ENCODE data around the gene PPP1R13B. TPM values are rescaled to one million over a fixed set of nuclear protein-coding genes. Genes with fewer than 3 reads are reported as not detected.
A peak's percentile ranks its signal among the peaks of the same experiment; 100 is the strongest.
"Not testable (repeated sequence)": the region's sequence is repeated elsewhere in the genome, so short reads cannot be mapped to it uniquely, and the experiment has no call there.

Gene PPP1R13B
- total and polyA plus RNA-seq, 7 donors: 8.6 to 26.9 (median 9.9) TPM

DNA sequence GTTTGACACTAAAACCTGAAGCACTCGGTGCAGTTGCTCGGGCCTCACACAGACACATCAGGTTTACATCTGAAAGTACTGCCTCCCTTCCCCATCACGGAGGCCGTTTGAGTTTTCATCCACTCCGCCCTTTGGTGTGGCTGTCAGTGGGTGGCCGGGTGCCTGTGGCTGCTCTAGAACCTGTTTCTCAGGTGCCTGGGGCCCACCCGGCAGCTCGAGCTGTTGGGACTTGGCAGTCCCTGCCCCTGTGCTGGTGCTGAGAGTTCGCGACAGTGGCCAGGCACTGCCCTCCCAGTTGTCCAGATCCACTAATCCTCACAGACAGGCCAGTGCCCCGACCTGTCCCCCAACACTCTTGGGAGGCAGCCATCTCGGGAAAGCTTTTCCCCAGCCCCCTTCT is 154.5 kb downstream of the PPP1R13B start:
- TF ChIP-seq POLR2AphosphoS5 (IDR thresholded peaks at IDR 0.05) (no peak), POLR2A (IDR thresholded peaks at IDR 0.05) (no peak), EP300 (IDR thresholded peaks at IDR 0.05) (no peak)
- TF ChIP-seq, protein P1, sequence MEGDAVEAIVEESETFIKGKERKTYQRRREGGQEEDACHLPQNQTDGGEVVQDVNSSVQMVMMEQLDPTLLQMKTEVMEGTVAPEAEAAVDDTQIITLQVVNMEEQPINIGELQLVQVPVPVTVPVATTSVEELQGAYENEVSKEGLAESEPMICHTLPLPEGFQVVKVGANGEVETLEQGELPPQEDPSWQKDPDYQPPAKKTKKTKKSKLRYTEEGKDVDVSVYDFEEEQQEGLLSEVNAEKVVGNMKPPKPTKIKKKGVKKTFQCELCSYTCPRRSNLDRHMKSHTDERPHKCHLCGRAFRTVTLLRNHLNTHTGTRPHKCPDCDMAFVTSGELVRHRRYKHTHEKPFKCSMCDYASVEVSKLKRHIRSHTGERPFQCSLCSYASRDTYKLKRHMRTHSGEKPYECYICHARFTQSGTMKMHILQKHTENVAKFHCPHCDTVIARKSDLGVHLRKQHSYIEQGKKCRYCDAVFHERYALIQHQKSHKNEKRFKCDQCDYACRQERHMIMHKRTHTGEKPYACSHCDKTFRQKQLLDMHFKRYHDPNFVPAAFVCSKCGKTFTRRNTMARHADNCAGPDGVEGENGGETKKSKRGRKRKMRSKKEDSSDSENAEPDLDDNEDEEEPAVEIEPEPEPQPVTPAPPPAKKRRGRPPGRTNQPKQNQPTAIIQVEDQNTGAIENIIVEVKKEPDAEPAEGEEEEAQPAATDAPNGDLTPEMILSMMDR (IDR thresholded peaks at IDR 0.05): no peak
- Histone ChIP-seq H3K9me3 (no peaks in the 10 kb centered on the region), H3K27me3 (no peaks in the 10 kb centered on the region), H3K36me3 (peaks cover 12 to 57% (median 31%) of the 10 kb centered on the region in 4 donors), H3K4me3 (no peak overlapping the region), H3K4me1 (peaks cover 0 to 52% (median 32%) of the 10 kb centered on the region in 4 donors), H3K27ac (no peak overlapping the region)
- DNase-seq: no peak
- intact Hi-C loops (cut with DNase I): no loop called here
- 62 to 83% methylated on average over 12 of the region's 12 CpGs for WGBS, 2 donors

DNA sequence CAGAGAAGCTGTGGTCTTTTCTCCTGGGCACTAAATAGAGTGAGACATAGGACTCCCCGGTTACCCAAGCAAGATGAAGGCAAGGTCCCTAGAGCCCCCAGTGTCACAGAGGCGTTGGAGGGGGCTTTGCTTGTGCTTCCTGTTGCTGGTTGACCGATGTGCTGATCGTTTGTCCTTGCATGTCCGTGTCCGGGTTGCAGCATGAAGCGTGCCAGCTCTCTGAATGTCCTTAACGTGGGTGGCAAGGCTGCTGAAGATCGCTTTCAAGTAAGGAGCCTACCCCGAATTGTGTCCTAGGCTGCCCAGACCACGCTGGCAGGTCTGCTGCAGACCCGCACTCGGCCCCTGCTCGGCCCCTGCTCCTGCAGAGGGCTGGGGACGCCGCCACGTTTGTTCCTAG is 155.2 kb downstream of the PPP1R13B start:
- 86 to 95% methylated on average over 17 of the region's 17 CpGs for WGBS, 2 donors
- no peak for DNase-seq
- Histone ChIP-seq H3K27ac (no peak overlapping the region), H3K9me3 (no peaks in the 10 kb centered on the region), H3K36me3 (peaks cover 12 to 60% (median 31%) of the 10 kb centered on the region in 4 donors), H3K4me1 (peaks cover 0 to 45% (median 25%) of the 10 kb centered on the region in 4 donors), H3K4me3 (no peak overlapping the region), H3K27me3 (no peaks in the 10 kb centered on the region)
- TF ChIP-seq POLR2A (IDR thresholded peaks at IDR 0.05): no peak
- TF ChIP-seq, protein P1 (IDR thresholded peaks at IDR 0.05): no peak
- intact Hi-C loops (cut with DNase I): no loop called here

DNA sequence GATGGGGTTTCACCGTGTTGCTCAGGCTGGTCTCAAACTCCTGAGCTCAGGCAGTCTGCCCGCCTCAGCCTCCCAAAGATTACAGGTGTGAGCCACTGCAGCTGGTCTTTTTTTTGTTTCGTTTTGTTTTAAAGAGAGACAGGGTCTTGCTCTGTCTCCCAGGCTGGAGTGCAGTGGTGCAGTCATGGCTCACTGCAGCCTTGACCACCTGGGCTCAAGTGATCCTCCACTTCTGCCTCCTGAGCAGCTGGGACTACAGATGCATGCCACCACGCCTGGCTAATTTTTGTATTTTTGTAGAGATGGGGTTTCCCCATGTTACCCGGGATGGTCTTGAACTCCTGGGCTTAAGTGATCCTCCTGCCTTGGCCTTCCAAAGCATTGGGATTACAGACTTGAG is 155.7 kb downstream of the PPP1R13B start:
- H3K27ac ChIP-seq; intact Hi-C loops (cut with DNase I); H3K9me3 ChIP-seq; H3K4me3 ChIP-seq; DNase-seq; H3K27me3 ChIP-seq: not testable (repeated sequence)
- Histone ChIP-seq H3K4me1 (peaks cover 0 to 40% (median 19%) of the 10 kb centered on the region in 4 donors), H3K36me3 (peaks cover 12 to 65% (median 35%) of the 10 kb centered on the region in 4 donors)
- WGBS, 2 donors: 76 to 87% methylated on average over 5 of the region's 5 CpGs

DNA sequence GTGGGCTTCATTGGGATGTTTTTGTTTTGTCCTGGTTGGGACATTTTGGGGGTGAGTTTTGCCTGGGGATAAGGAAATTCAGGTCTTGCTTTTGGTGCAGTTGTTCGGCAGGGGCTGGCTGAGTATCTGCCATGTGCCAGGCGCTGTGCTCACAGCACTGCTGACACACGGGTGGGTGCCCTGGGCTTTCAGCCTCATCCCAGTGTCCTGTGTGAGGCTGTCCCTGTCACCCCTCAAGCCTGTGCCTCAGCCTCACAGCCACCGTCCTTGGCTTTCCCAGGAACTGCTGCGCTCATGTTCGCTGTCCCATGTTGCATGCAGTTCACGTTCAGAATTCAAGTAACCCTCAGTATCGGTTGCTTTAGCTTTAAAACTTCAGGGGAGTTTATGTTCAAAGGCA is 157.0 kb downstream of the PPP1R13B start:
- TF ChIP-seq, protein P1 (IDR thresholded peaks at IDR 0.05): no peak
- TF ChIP-seq POLR2AphosphoS5 (IDR thresholded peaks at IDR 0.05) (no peak), POLR2A (IDR thresholded peaks at IDR 0.05) (no peak), EP300 (IDR thresholded peaks at IDR 0.05) (no peak)
- WGBS, 2 donors: 94 to 97% methylated on average over 8 of the region's 8 CpGs
- Histone ChIP-seq H3K9me3 (no peaks in the 10 kb centered on the region), H3K36me3 (peaks cover 19 to 78% (median 44%) of the 10 kb centered on the region in 4 donors), H3K4me1 (peaks cover 0 to 27% (median 6%) of the 10 kb centered on the region in 4 donors), H3K4me3 (no peak overlapping the region), H3K27ac (no peak overlapping the region), H3K27me3 (no peaks in the 10 kb centered on the region)
- DNase-seq: no peak
- intact Hi-C loops (cut with DNase I): no loop called here

DNA sequence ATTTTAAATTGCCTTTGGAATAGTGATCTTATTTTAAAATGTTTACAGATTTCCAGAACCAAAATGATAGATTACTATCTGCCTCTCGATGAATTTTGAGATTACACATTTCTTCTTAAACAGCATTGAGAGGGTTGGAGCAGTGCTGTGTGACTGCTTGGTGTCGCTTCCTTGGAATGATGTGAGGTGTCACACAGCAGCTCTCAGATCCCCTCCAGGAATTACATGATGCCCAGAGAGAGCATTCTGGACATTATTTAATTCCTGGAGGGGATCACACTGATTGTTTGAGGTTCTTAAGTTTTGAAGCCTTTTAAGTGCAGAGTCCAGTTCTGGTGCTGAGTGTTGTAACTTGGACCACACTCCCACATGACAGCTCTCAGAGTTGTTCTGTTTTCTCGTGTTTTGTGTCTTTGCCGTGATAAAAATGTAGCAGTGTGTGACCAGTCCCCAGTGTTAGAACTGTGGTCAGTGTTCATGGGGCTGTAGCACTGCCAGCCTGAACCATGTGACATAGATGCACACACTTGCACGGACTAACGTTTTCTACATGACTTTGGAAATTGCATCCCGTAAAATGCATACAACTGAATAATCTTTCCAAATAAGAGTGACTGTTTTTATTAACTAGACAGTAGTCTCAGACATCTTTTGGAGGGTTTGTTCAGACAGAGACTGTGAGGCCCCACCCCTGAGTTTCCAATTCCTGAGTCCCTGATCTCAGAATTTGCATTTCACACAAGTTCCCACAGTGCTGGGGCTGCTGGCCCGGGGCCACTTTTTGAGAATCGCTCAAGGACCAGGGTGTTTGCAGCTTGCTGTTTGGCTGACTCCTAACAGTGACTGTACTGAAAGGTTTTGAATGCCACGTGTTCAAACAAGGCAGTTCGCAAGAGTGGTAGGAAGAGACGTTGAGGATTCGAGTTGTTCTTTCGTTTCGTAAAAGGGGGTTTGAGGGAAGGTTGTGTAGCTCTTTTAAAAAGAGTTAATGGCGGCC is 158.2 kb downstream of the PPP1R13B start:
- WGBS, 2 donors: 84% methylated on average over 16 of the region's 16 CpGs
- H3K27me3 ChIP-seq: no peaks in the 10 kb centered on the region
- H3K4me1 ChIP-seq: peaks cover 0 to 20% (median 3%) of the 10 kb centered on the region in 4 donors
- TF ChIP-seq EP300 (IDR thresholded peaks at IDR 0.05) (no peak), POLR2AphosphoS5 (IDR thresholded peaks at IDR 0.05) (no peak), POLR2A (IDR thresholded peaks at IDR 0.05) (no peak)
- TF ChIP-seq, protein P1 (IDR thresholded peaks at IDR 0.05): no peak
- H3K36me3 ChIP-seq: peaks cover 21 to 82% (median 45%) of the 10 kb centered on the region in 4 donors
- H3K27ac ChIP-seq: peak overlapping the region in 3 of 4 donors; percentile 11 to 15 (median 14)
- H3K4me3 ChIP-seq: no peak overlapping the region
- intact Hi-C loops (cut with DNase I): no loop called here
- DNase-seq: no peak
- H3K9me3 ChIP-seq: no peaks in the 10 kb centered on the region
